ENCODE measurements around the gene FAM98C.

GRCh38 chr19:38437295-38437694 is 34.4 kb downstream of the FAM98C start:
- TF ChIP-seq CTCF (IDR thresholded peaks at IDR 0.05) (no peak), POLR2A (IDR thresholded peaks at IDR 0.05) (no peak)

Measured in upper lobe of left lung (tissue), 4 donors.